Measurements from ENCODE around the gene RIMS3.

The RIMS3 gene

GRCh38 chr1:40673452-40673851, 8.0 kb upstream of the RIMS3 start:
- in situ Hi-C loops (cut with HindIII; ENCODE audit: low pct_ligation_motif_present, low sequenced_read_pairs), result no loop called here
- no peak for TF ChIP-seq CTCF (IDR thresholded peaks at IDR 0.05; ENCODE audit: low read depth, low read length, missing control alignments)
- Histone ChIP-seq H3K36me3 (replicated peaks) (no peaks in the 10 kb centered on the region), H3K4me3 (ENCODE audit: low read depth, low read length) (no peak overlapping the region), H3K27ac (no peak overlapping the region), H3K27me3 (replicated peaks) (no peaks in the 10 kb centered on the region)
- no peak for DNase-seq

- TF ChIP-seq CTCF (IDR thresholded peaks at IDR 0.05; ENCODE audit: low read depth, low read length, missing control alignments), result peak; percentile 96
- in situ Hi-C loops (cut with HindIII; ENCODE audit: low pct_ligation_motif_present, low sequenced_read_pairs), result no loop called here
- peaks cover 3% of the 10 kb centered on the region for H3K27me3 ChIP-seq (replicated peaks)
- DNase-seq, result peak; percentile 63
- H3K27ac ChIP-seq, result no peak overlapping the region
- no peak overlapping the region for H3K4me3 ChIP-seq (ENCODE audit: low read depth, low read length)
- H3K36me3 ChIP-seq (replicated peaks), result no peaks in the 10 kb centered on the region
Measured at GRCh38 chr1:40668769-40669525, 3.5 kb upstream of the RIMS3 start.

GRCh38 chr1:40664791-40665190, 691 bp downstream of the RIMS3 start:
- in situ Hi-C loops (cut with HindIII; ENCODE audit: low pct_ligation_motif_present, low sequenced_read_pairs), result no loop called here
- Histone ChIP-seq H3K27me3 (replicated peaks) (peaks cover 7% of the 10 kb centered on the region), H3K36me3 (replicated peaks) (no peaks in the 10 kb centered on the region), H3K4me3 (ENCODE audit: low read depth, low read length) (no peak overlapping the region), H3K27ac (no peak overlapping the region)
- no peak for DNase-seq
- TF ChIP-seq CTCF (IDR thresholded peaks at IDR 0.05; ENCODE audit: low read depth, low read length, missing control alignments), result no peak

- in situ Hi-C loops (cut with HindIII; ENCODE audit: low pct_ligation_motif_present, low sequenced_read_pairs), result no loop called here
- no peaks in the 10 kb centered on the region for H3K36me3 ChIP-seq (replicated peaks)
- H3K4me3 ChIP-seq (ENCODE audit: low read depth, low read length), result no peak overlapping the region
- H3K27ac ChIP-seq, result no peak overlapping the region
- H3K27me3 ChIP-seq (replicated peaks), result peaks cover 7% of the 10 kb centered on the region
- TF ChIP-seq CTCF (IDR thresholded peaks at IDR 0.05; ENCODE audit: low read depth, low read length, missing control alignments), result no peak
- no peak for DNase-seq
Measured at GRCh38 chr1:40664167-40664537, 1.3 kb downstream of the RIMS3 start.

GRCh38 chr1:40663324-40664166, 1.9 kb downstream of the RIMS3 start:
- in situ Hi-C loops (cut with HindIII; ENCODE audit: low pct_ligation_motif_present, low sequenced_read_pairs), result no loop called here
- DNase-seq, result no peak
- no peak for TF ChIP-seq CTCF (IDR thresholded peaks at IDR 0.05; ENCODE audit: low read depth, low read length, missing control alignments)
- H3K4me3 ChIP-seq (ENCODE audit: low read depth, low read length), result no peak overlapping the region
- no peak overlapping the region for H3K27ac ChIP-seq
- H3K27me3 ChIP-seq (replicated peaks), result peaks cover 7% of the 10 kb centered on the region
- no peaks in the 10 kb centered on the region for H3K36me3 ChIP-seq (replicated peaks)

Measured in brain microvascular endothelial cell (primary cell).